ENCODE measurements around the gene GAPVD1. TPM values are rescaled to one million over a fixed set of nuclear protein-coding genes. Genes with fewer than 3 reads are reported as not detected.
A peak's percentile ranks its signal among the peaks of the same experiment; 100 is the strongest.

Gene GAPVD1
- total RNA-seq, 2 experiments from 2014 or later, result 47.7 to 49.6 TPM

DNA sequence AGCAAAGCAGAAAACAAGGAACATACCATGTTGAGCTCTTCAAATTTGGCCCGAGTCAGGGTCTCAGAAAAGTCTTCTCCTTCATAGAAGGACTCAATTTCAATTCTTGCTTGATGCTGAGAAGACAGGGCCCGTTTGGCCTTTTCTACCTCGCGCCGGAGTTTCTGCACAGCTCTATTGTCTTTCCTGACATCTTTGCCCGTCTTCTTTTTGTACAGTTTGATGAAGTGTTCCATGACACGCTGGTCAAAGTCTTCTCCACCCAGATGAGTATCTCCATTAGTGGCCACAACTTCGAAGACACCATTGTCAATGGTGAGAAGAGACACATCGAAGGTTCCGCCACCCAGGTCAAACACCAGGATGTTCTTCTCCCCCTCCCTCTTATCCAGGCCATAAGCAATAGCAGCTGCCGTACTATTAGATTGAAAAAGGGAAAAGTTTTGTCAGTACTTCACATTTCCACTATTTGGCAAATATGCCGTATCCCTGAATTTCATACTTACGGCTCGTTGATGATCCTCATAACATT, 22.6 kb upstream of the GAPVD1 start:
- Mint-ChIP-seq H3K4me1 (peaks cover 60% of the 10 kb centered on the region), H3K9me3 (no peaks in the 10 kb centered on the region), H3K27me3 (no peaks in the 10 kb centered on the region), H3K27ac (peak overlapping the region; percentile 40), H3K4me3 (peak overlapping the region; percentile 92), H3K36me3 (ENCODE audit: low read depth) (peaks cover 76% of the 10 kb centered on the region)
- ChIA-PET POLR2A (interaction anchor here (0.9 to 1.4 kb wide), 7 partner anchors 11 to 41 kb away, joined by 3 to 6 read pairs (median 3); no protein-coding TSS in a partner anchor), CTCF (interaction anchor here (0.7 to 1.1 kb wide), 3 partner anchors 16 to 123 kb away, joined by 3 to 4 read pairs (median 3); no protein-coding TSS in a partner anchor)
- DNase-seq, result no peak

DNA sequence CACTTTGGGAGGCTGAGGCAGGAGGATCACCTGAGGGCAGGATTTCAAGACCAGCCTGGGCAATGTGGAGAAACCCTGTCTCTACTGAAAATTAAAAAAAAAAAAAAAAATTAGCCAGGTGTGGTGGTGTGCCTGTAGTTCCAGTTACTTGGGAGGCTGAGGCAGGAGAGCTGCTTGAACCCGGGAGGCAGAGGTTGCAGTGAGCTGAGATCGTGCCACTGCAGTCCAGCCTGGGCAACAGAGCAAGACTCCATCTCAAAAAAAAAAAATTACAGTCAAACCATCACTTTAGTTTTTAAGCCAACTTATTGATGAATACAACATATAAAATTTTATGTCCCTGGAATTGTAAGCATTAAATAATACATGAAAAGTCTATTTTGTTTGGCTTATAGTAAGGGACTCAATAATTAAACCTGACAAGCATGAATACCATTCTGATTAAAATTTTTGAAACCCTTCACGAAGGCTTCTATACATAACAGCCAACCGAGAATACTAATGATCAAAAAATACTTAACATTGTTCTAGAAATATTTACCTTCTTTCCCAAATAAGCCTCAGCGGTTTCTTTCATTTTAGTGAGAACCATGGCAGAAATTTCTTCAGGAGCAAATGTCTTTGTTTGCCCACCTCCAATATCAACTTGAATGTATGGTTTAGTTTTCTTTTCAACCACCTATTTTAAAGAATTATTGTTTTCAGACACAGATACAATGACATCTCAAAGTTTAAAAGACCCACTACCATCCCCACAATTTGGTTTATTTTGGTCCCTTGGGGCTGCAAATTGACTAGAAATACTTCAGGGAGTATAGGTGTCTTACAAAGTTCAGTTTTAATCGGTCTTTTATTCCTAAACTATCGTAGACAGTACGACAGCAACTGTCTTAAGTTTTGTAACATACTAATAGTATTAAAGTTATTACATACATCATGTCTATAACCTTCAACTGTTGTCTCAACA, 21.7 kb upstream of the GAPVD1 start:
- H3K9me3 Mint-ChIP-seq, result no peaks in the 10 kb centered on the region
- no peaks in the 10 kb centered on the region for H3K27me3 Mint-ChIP-seq
- peaks cover 71% of the 10 kb centered on the region for H3K36me3 Mint-ChIP-seq (ENCODE audit: low read depth)
- ChIA-PET CTCF (interaction anchor here (0.7 to 2.4 kb wide), 3 partner anchors 22 to 55 kb away, joined by 3 to 26 read pairs (median 5); partner anchors contain the start of genes GAPVD1 and RABEPK), POLR2A (interaction anchor here (0.6 to 5.0 kb wide), 19 partner anchors 8 to 378 kb away, joined by 3 to 112 read pairs (median 10); partner anchors contain the start of genes ARPC5L, GAPVD1, RABEPK and RPL35)
- H3K4me3 Mint-ChIP-seq, result peak overlapping the region; percentile 92
- peak overlapping the region; percentile 98 for H3K27ac Mint-ChIP-seq
- no peak for DNase-seq
- peaks cover 60% of the 10 kb centered on the region for H3K4me1 Mint-ChIP-seq

DNA sequence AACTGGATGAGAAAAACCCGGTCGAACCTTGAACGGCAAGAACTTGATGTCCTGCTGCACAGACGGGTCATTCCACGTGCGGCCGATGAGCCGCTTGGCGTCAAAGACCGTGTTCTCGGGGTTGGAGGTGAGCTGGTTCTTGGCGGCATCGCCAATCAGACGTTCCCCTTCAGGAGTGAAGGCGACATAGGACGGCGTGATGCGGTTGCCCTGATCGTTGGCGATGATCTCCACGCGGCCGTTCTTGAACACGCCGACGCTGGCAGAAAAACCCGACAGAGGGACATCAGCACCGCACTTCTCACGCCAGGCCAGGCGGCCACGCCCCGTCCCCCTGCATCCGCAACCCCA, 21.0 kb upstream of the GAPVD1 start:
- Mint-ChIP-seq H3K27me3 (no peaks in the 10 kb centered on the region), H3K4me1 (peaks cover 54% of the 10 kb centered on the region), H3K36me3 (ENCODE audit: low read depth) (peaks cover 63% of the 10 kb centered on the region), H3K27ac (peak overlapping the region; percentile 98), H3K9me3 (no peaks in the 10 kb centered on the region), H3K4me3 (peak overlapping the region; percentile 92)
- peak; percentile 57 for DNase-seq
- ChIA-PET CTCF (interaction anchor here (0.7 to 2.4 kb wide), 7 partner anchors 21 to 121 kb away, joined by 3 to 26 read pairs (median 4); partner anchors contain the start of genes GAPVD1 and RABEPK), POLR2A (interaction anchor here (0.6 to 5.0 kb wide), 30 partner anchors 9 to 1565 kb away, joined by 3 to 112 read pairs (median 8); partner anchors contain the start of genes ARPC5L, GAPVD1, GOLGA1 and PPP6C)

DNA sequence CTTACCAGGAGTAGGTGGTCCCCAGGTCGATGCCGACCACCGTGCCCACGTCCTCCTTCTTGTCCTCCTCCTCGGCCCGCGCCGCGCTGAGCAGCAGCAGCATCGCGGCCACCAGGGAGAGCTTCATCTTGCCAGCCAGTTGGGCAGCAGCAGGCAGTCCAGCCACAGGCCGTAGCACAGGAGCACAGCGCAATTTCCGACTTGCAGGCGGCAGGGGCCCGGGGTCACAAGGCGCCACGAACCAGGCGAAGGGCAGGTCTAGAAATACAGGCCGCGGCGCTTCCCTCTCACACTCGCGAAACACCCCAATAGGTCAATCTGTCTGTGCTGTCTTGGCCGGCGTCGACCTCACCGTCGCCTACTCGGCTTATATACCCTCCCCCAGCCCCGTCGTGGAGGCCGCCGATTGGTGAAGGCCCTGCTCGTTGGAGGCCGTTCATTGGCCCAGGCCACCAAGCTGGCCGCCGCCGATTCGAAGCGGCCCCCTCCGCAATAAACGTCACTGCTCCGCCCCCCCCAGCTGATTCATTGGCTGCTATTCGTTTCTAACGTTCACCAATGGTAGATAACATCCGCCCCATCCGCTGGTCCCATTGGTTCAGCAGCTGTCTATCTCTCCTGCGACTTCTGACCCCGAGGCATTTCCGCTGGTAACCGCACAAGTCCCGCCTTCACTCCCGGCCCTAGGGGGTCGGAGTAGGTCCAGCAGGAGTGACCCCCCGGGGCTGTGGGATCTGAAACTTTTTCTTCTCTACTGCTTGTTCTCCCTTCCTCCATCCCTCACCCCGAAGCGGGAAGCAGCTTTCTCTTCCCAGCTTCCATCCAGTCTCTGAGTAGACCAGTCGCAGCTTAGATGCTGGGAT, 20.4 kb upstream of the GAPVD1 start, which contains the start of gene HSPA5:
TSS of gene HSPA5 (minus strand) at position 344 of the 863 bp plus-strand sequence. CDS start at position 127, 217 bp downstream.
- peaks cover 57% of the 10 kb centered on the region for H3K36me3 Mint-ChIP-seq (ENCODE audit: low read depth)

DNA sequence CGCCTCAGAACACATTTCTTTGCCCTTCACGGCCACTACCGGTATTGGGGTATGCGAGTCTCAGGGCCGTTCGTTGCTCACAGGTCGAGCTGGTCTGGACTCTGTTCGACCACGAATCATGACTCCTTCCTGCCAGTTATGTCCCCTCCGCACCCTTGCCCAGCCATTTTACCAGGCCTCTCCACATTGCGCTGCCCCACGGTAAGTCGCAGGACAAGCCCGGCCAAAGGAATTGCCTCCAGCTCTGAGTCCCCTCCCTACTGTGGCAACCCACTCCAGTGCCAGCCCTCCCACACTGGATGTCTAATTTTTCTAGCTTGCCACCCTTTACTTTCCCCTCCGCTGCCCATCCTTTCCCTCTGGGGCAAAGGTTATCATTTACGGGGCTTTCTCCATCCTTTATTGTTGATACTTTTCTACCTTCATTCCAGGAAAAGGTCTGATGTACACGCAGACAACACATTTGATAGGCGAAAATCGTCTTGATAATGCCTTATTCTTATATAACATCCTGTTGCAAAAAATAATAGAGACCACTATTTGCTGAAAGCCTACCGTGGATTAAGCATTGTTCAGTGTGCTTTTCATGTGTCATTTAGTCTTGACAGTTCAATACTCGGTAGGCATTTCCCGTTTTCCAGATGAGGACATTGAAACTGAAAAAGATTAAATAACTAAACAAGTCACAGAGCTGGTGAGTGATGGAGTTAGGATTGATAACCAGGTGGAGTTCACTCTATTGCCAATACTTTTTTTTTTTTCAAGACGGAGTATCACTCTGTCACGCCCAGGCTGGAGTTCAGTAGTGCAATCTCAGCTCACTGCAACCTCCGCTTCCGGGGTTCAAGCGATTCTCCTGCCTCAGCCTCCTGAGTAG, 19.5 kb upstream of the GAPVD1 start:
- Mint-ChIP-seq H3K36me3 (ENCODE audit: low read depth) (peaks cover 49% of the 10 kb centered on the region), H3K9me3 (no peaks in the 10 kb centered on the region), H3K27ac (peak overlapping the region; percentile 98), H3K4me1 (peaks cover 39% of the 10 kb centered on the region), H3K27me3 (no peaks in the 10 kb centered on the region), H3K4me3 (peak overlapping the region; percentile 92)
- ChIA-PET POLR2A (interaction anchor here (0.6 to 5.0 kb wide), 52 partner anchors 7 to 1564 kb away, joined by 3 to 112 read pairs (median 6); partner anchors contain the start of genes ARPC5L, GAPVD1, GOLGA1 and PPP6C), CTCF (interaction anchor here (0.7 to 2.4 kb wide), 7 partner anchors 14 to 1157 kb away, joined by 3 to 26 read pairs (median 4); partner anchors contain the start of genes GAPVD1 and RABEPK)
- no peak for DNase-seq

More for the DNA sequence above, 20.4 kb upstream of the GAPVD1 start, which contains the start of gene HSPA5:
- ChIA-PET POLR2A (interaction anchor here (0.6 to 5.0 kb wide), 55 partner anchors 7 to 1565 kb away, joined by 3 to 112 read pairs (median 6); partner anchors contain the start of genes ARPC5L, GAPVD1, GOLGA1 and PPP6C), CTCF (interaction anchor here (0.6 to 2.4 kb wide), 11 partner anchors 15 to 395 kb away, joined by 3 to 26 read pairs (median 4); partner anchors contain the start of genes GAPVD1 and RABEPK)
- H3K27me3 Mint-ChIP-seq, result no peaks in the 10 kb centered on the region
- DNase-seq, result peak; percentile 100
- H3K27ac Mint-ChIP-seq, result peak within 1 kb of the TSS; percentile 98
- H3K9me3 Mint-ChIP-seq, result no peaks in the 10 kb centered on the region
- peaks cover 48% of the 10 kb centered on the region for H3K4me1 Mint-ChIP-seq
- peak within 1 kb of the TSS; percentile 92 for H3K4me3 Mint-ChIP-seq

DNA sequence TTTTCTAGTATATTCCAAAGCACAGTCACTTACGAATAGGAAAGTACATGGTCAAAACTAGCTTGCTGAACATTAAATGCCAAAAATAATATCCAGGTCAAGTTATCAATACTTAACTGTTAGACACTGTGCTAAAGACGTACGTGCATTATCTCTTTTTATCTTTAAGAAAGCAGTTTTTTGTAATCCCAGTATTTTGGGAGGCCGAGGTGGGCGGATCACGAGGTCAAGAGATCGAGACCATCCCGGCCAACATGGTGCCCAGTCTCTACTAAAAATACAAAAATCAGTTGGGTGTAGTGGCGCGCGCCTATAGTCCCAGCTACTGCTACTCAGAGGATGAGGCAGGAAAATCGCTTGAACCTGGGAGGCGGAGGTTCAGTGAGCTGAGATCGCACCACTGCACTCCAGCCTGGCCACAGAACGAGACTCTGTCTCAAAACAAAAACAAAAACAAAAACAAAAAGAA, 17.8 kb upstream of the GAPVD1 start:
- CTCF ChIA-PET, result interaction anchor here (1.1 to 1.8 kb wide), 3 partner anchors 12 to 18 kb away, joined by 3 to 9 read pairs (median 3); partner anchors contain the start of gene GAPVD1
- peaks cover 31% of the 10 kb centered on the region for H3K36me3 Mint-ChIP-seq (ENCODE audit: low read depth)

DNA sequence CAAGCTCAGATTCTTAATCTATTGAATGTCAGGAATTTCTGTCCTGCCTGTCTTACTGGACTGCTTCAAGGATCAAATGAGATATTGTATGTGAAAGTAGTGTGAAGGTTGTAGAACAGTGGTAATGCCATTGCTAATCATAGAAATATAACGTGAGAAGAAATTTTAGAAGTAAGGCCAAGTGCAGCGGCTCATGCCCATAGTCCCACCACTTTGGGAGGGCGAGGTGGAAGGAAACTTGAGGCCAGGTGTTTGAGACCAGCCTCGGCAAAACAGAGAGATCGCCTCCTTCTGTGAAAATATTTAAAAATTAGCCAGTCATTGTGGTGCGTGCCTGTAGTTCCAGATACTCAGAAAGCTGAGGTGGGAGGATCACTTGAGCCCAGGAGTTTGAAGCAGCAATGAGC, 15.4 kb upstream of the GAPVD1 start:
- no peak for DNase-seq
- POLR2A ChIA-PET, result interaction anchor here (2.1 kb wide), 1 partner anchor 10 kb away, joined by 9 read pairs; no protein-coding TSS in a partner anchor

More for the DNA sequence above, 17.8 kb upstream of the GAPVD1 start:
- DNase-seq, result no peak
- H3K4me3 Mint-ChIP-seq, result no peak overlapping the region
- H3K9me3 Mint-ChIP-seq, result no peaks in the 10 kb centered on the region
- POLR2A ChIA-PET, result interaction anchor here (1.4 to 5.0 kb wide), 4 partner anchors 11 to 53 kb away, joined by 4 to 112 read pairs (median 56); partner anchors contain the start of genes GAPVD1 and RABEPK
- H3K4me1 Mint-ChIP-seq, result peaks cover 22% of the 10 kb centered on the region
- no peaks in the 10 kb centered on the region for H3K27me3 Mint-ChIP-seq
- H3K27ac Mint-ChIP-seq, result no peak overlapping the region

DNA sequence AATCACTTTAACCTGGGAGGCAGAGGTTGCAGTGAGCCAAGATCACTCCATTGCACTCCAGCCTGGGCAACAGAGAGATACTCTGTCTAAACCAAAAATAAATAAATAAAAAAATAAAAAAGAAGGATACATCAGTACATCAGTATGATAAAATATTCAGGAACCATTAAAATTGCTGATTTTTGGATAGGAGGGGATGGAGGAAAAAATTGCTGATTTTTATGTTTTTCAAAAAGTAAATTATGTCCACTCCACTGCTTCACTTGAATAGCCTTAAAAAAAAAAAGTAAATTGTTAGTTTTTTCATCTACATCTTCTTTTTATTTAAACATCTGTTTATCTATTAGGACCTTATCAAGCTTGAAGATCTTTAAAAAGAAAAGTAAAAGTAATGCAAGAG, 7.4 kb upstream of the GAPVD1 start:
- Mint-ChIP-seq H3K4me1 (no peaks in the 10 kb centered on the region), H3K27me3 (peaks cover under 1% of the 10 kb centered on the region), H3K4me3 (no peak overlapping the region), H3K27ac (no peak overlapping the region), H3K9me3 (no peaks in the 10 kb centered on the region), H3K36me3 (ENCODE audit: low read depth) (no peaks in the 10 kb centered on the region)
- ChIA-PET POLR2A (interaction anchor here (0.6 to 3.6 kb wide), 2 partner anchors 12 to 53 kb away, joined by 3 to 38 read pairs; partner anchors contain the start of gene HSPA5), CTCF (interaction anchor here (0.7 kb wide), 1 partner anchor 10 kb away, joined by 4 read pairs; no protein-coding TSS in a partner anchor)
- DNase-seq, result no peak

More for the DNA sequence above, 15.4 kb upstream of the GAPVD1 start:
- H3K36me3 Mint-ChIP-seq (ENCODE audit: low read depth), result peaks cover 8% of the 10 kb centered on the region
- CTCF ChIA-PET, result no interaction called here
- H3K9me3 Mint-ChIP-seq, result no peaks in the 10 kb centered on the region
- peaks cover 13% of the 10 kb centered on the region for H3K4me1 Mint-ChIP-seq
- no peaks in the 10 kb centered on the region for H3K27me3 Mint-ChIP-seq
- no peak overlapping the region for H3K4me3 Mint-ChIP-seq
- no peak overlapping the region for H3K27ac Mint-ChIP-seq

DNA sequence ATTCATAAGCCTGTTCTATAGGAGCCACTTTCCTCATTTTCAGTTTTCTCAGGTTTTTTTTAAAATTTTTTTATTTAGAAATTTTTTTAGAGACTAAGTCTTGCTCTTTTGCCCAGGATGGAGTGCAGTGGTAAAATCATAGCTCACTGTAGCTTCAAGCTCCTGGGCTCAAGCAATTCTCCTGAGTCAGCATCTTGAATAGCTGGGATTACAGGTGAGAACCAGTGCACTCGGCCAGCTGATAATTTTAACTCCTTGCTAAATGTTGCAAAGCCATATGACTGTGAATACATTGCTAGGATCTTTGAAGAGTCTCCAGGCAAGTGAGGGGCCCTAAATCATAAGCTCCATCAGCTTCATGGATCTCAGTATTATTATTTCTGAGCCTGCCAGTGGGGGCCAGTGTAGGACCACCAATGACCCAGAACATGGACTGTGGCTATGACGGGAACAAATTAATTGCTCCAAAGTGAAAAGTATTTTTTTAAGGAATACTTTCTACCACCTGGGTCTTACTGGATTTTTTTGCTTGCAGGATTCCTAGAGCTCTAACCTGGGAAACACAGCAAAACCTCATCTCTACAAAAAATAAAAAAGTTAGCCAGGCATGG, 5.7 kb upstream of the GAPVD1 start:
- no peak for DNase-seq
- peaks cover 6% of the 10 kb centered on the region for H3K4me1 Mint-ChIP-seq
- no peaks in the 10 kb centered on the region for H3K36me3 Mint-ChIP-seq (ENCODE audit: low read depth)
- no peaks in the 10 kb centered on the region for H3K9me3 Mint-ChIP-seq
- peaks cover 2% of the 10 kb centered on the region for H3K27me3 Mint-ChIP-seq
- H3K27ac Mint-ChIP-seq, result no peak overlapping the region
- ChIA-PET CTCF (interaction anchor here (1.0 to 1.5 kb wide), 9 partner anchors 12 to 122 kb away, joined by 3 to 7 read pairs (median 4); partner anchors contain the start of gene HSPA5), POLR2A (interaction anchor here (3.6 kb wide), 1 partner anchor 14 kb away, joined by 38 read pairs; the partner anchor contains the start of gene HSPA5)
- no peak overlapping the region for H3K4me3 Mint-ChIP-seq

DNA sequence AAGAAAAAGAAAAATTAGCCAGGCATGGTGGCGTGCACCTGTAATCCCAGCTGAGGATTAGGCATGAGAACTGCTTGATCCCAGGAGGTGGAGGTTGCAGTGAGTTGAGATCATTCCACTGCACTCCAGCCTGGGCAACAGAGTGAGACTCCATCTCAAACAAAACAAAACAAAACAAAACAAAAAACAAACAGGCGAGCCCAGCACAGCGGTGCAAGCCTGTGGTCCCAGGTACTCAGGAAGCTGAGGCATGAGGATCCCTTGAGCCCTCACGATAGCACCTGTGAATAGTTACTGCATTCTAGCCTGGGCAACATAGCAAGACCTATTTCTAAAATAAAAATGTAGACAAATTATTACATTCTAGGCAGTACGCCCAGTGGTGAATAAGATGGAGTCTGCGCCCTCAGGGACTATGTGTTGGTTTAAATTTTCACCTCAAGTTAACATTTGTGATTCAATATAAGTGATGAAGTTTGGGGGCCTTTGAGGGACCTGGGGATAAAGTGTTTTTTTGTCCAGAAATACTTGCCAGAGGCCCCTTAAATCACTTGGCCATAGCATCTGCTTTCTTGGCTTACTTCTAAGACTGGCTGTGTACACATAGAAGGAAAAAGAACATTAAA, 3.4 kb upstream of the GAPVD1 start:
- DNase-seq, result no peak
- ChIA-PET POLR2A (interaction anchor here (0.7 kb wide), 2 partner anchors 17 to 56 kb away, joined by 3 to 4 read pairs; partner anchors contain the start of gene HSPA5), CTCF (no interaction called here)
- Mint-ChIP-seq H3K27ac (no peak overlapping the region), H3K4me3 (no peak overlapping the region), H3K9me3 (no peaks in the 10 kb centered on the region), H3K36me3 (ENCODE audit: low read depth) (peaks cover 3% of the 10 kb centered on the region), H3K27me3 (peaks cover 2% of the 10 kb centered on the region), H3K4me1 (peaks cover 20% of the 10 kb centered on the region)

Data from activated CD4-positive, alpha-beta memory T cell treated with anti-CD3 and anti-CD28 coated beads, Interleukin-2, amount 10 ng/mL, durations not matched to agents 7 days and 5 days (primary cell).